ENCODE results near the gene SYCP1. TPM values are rescaled to one million over a fixed set of nuclear protein-coding genes. Genes with fewer than 3 reads are reported as not detected.

Gene SYCP1
- total RNA-seq, 1 experiment from 2014 or later = not detected

DNA sequence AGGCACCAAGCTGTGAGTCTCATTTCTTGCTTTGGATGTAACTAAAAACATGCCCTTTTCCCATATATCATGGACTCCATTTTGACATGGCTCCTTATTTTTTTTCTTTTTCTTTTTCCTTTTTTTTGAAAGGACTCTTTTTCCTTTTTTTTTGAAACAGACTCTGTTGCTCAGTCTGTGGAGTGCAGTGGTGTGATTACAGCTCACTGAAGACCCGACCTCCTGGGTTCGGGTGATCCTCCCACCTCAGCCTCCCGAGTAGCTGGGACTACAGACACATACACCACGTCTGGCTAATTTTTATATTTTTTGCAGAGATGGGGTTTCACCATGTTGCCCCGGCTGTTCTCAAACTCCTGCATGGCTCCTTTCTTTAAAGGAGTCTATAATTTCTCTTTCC is 10.4 kb upstream of the SYCP1 start:
- Histone ChIP-seq H3K4me1 (replicated peaks; ENCODE audit: insufficient read depth) (no peaks in the 10 kb centered on the region), H3K36me3 (ENCODE audit: low read depth) (no peaks in the 10 kb centered on the region), H3F3A (ENCODE audit: insufficient read depth, low read depth) (no peaks in the 10 kb centered on the region), H3K4me2 (no peak overlapping the region), H3K27me3 (ENCODE audit: insufficient read depth, low read depth) (no peaks in the 10 kb centered on the region), H3K27ac (no peak overlapping the region), H2AFZ (peak overlapping the region; percentile 12; the same call in 1 of the 2 replicates), H3K9me2 (ENCODE audit: insufficient read depth) (no peaks in the 10 kb centered on the region), H4K20me1 (ENCODE audit: insufficient read depth) (no peaks in the 10 kb centered on the region), H3K9me3 (ENCODE audit: insufficient read depth, low read depth) (no peaks in the 10 kb centered on the region), H3K4me3 (no peak overlapping the region), H3K79me2 (ENCODE audit: low read depth) (no peaks in the 10 kb centered on the region)
- TF ChIP-seq, protein P1, sequence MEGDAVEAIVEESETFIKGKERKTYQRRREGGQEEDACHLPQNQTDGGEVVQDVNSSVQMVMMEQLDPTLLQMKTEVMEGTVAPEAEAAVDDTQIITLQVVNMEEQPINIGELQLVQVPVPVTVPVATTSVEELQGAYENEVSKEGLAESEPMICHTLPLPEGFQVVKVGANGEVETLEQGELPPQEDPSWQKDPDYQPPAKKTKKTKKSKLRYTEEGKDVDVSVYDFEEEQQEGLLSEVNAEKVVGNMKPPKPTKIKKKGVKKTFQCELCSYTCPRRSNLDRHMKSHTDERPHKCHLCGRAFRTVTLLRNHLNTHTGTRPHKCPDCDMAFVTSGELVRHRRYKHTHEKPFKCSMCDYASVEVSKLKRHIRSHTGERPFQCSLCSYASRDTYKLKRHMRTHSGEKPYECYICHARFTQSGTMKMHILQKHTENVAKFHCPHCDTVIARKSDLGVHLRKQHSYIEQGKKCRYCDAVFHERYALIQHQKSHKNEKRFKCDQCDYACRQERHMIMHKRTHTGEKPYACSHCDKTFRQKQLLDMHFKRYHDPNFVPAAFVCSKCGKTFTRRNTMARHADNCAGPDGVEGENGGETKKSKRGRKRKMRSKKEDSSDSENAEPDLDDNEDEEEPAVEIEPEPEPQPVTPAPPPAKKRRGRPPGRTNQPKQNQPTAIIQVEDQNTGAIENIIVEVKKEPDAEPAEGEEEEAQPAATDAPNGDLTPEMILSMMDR (conservative IDR thresholded peaks at IDR 0.05) = no peak
- TF ChIP-seq EZH2 (IDR thresholded peaks at IDR 0.05; ENCODE audit: low read depth) = no peak
- no peak for DNase-seq
- CTCF ChIA-PET = no interaction called here
- POLR2A ChIA-PET (ENCODE audit: unreplicated experiment) = no interaction called here
- no TSS peak for BruUV-seq (replicated peaks)
- intact Hi-C loops (cut with micrococcal nuclease; ENCODE audit: unreplicated experiment) = no loop called here

- intact Hi-C loops (cut with micrococcal nuclease; ENCODE audit: unreplicated experiment) = no loop called here
Measured at GRCh38 chr1:114853584-114853983, 1.1 kb upstream of the SYCP1 start.

GRCh38 chr1:114861384-114861783 is 6.7 kb downstream of the SYCP1 start:
- intact Hi-C loops (cut with micrococcal nuclease; ENCODE audit: unreplicated experiment) = no loop called here
- Histone ChIP-seq H3K36me3 (ENCODE audit: low read depth) (no peaks in the 10 kb centered on the region), H4K20me1 (ENCODE audit: insufficient read depth) (no peaks in the 10 kb centered on the region), H3F3A (ENCODE audit: insufficient read depth, low read depth) (no peaks in the 10 kb centered on the region), H3K27ac (no peak overlapping the region), H3K4me1 (replicated peaks; ENCODE audit: insufficient read depth) (no peaks in the 10 kb centered on the region), H3K79me2 (ENCODE audit: low read depth) (no peaks in the 10 kb centered on the region), H3K4me3 (no peak overlapping the region), H2AFZ (no peak overlapping the region), H3K9me3 (ENCODE audit: insufficient read depth, low read depth) (no peaks in the 10 kb centered on the region), H3K27me3 (ENCODE audit: insufficient read depth, low read depth) (no peaks in the 10 kb centered on the region), H3K4me2 (no peak overlapping the region), H3K9me2 (ENCODE audit: insufficient read depth) (peaks cover 1% of the 10 kb centered on the region; the same call in 1 of the 2 replicates)
- DNase-seq = no peak
- TF ChIP-seq, protein P1 (conservative IDR thresholded peaks at IDR 0.05) = no peak
- no peak for TF ChIP-seq EZH2 (IDR thresholded peaks at IDR 0.05; ENCODE audit: low read depth)
- ChIA-PET CTCF (no interaction called here), POLR2A (ENCODE audit: unreplicated experiment) (no interaction called here)
- BruUV-seq (replicated peaks) = no TSS peak

More at GRCh38 chr1:114853584-114853983, 1.1 kb upstream of the SYCP1 start:
- Histone ChIP-seq H3K27ac (no peak overlapping the region), H3K9me2 (ENCODE audit: insufficient read depth) (no peaks in the 10 kb centered on the region), H3K9me3 (ENCODE audit: insufficient read depth, low read depth) (no peaks in the 10 kb centered on the region), H3K27me3 (ENCODE audit: insufficient read depth, low read depth) (no peaks in the 10 kb centered on the region), H3K79me2 (ENCODE audit: low read depth) (no peaks in the 10 kb centered on the region), H4K20me1 (ENCODE audit: insufficient read depth) (no peaks in the 10 kb centered on the region), H3K4me1 (replicated peaks; ENCODE audit: insufficient read depth) (no peaks in the 10 kb centered on the region), H3K36me3 (ENCODE audit: low read depth) (no peaks in the 10 kb centered on the region), H3K4me3 (no peak overlapping the region), H3F3A (ENCODE audit: insufficient read depth, low read depth) (no peaks in the 10 kb centered on the region), H2AFZ (no peak overlapping the region), H3K4me2 (no peak overlapping the region)
- ChIA-PET CTCF (no interaction called here), POLR2A (ENCODE audit: unreplicated experiment) (no interaction called here)
- TF ChIP-seq EZH2 (IDR thresholded peaks at IDR 0.05; ENCODE audit: low read depth) = no peak
- TF ChIP-seq, protein P1 (conservative IDR thresholded peaks at IDR 0.05) = no peak
- no TSS peak for BruUV-seq (replicated peaks)
- no peak for DNase-seq

All from PC-9 (cell line).